Panc1 (cell line): ENCODE data around the gene CACNB3. TPM values are rescaled to one million over a fixed set of nuclear protein-coding genes. Genes with fewer than 3 reads are reported as not detected.

Source experiments
- ATAC-seq: fragments of 200-7000 bp; cut with Tn5 transposase; 2 replicates; pipeline ENCODE4 v1.9.1; 2020; ENCODE audit warnings: mild to moderate bottlenecking, moderate library complexity
- Bru-seq: library from RNA; stranded (reverse); fragments of 400-500 nt; gene quantifications from one replicate; lab custom pipeline; 2021; lab: Mats Ljungman, UMichigan
- BruChase-seq, 2 experiments: library from RNA; stranded (reverse); fragments of 400-500 nt; gene quantifications; one replicate each; lab custom pipeline; 2021; lab: Mats Ljungman, UMichigan
- BruUV-seq: library from RNA; stranded (reverse); fragments of 400-500 nt; replicated peaks from 2 replicates; lab custom pipeline; 2021; lab: Mats Ljungman, UMichigan
- CTCF ChIA-PET: fragments of 300-600 bp; sonication (Branson Sonifier 250); formaldehyde crosslinking; loops from one replicate; lab custom pipeline; 2022; ENCODE audit warnings: antibody characterized with exemption; lab: Charles Lee
- POLR2A ChIA-PET: fragments of 300-600 bp; sonication (Branson Sonifier 250); formaldehyde crosslinking; loops from one replicate; lab custom pipeline; 2022; ENCODE audit warnings: antibody characterized with exemption; lab: Charles Lee
- DNase-seq: peaks from one replicate; pipeline ENCODE4 v3.0.0-alpha.2; 2010; ENCODE audit warnings: low read depth, low spot score
- H3K27ac ChIP-seq: 2 replicates; pipeline ENCODE4 v1.5.1; 2011; ENCODE audit warnings: mild to moderate bottlenecking, low read length, inconsistent platforms
- H3K27me3 ChIP-seq: fragments of 200-500 bp; sonication (Bioruptor generic); 2 replicates; pipeline ENCODE4 v1.6.0; 2014; ENCODE audit warnings: low read length, inconsistent platforms; ENCODE audit not compliant: control insufficient read depth, insufficient read depth
- H3K36me3 ChIP-seq: fragments of 200-500 bp; sonication (Bioruptor generic); 2 replicates; pipeline ENCODE4 v1.5.1; 2014; ENCODE audit warnings: inconsistent platforms, mild to moderate bottlenecking, low read length, moderate library complexity; ENCODE audit not compliant: control insufficient read depth, insufficient read depth
- H3K4me1 ChIP-seq: 2 replicates; pipeline ENCODE4 v1.5.1; 2011; ENCODE audit warnings: inconsistent platforms, mild to moderate bottlenecking, low read length, moderate library complexity; ENCODE audit not compliant: control insufficient read depth, insufficient read depth
- H3K4me3 ChIP-seq, 2 experiments: 2 replicates each; pipeline ENCODE4 v1.5.1; 2011 to 2012; ENCODE audit warnings: low read depth in 2 of 2, low read length in 2 of 2, mild to moderate bottlenecking in 2 of 2, inconsistent platforms in 1 of 2, moderate library complexity in 1 of 2
- H3K9me3 ChIP-seq: fragments of 200-500 bp; sonication (Bioruptor generic); 2 replicates; pipeline ENCODE4 v1.5.1; 2014; ENCODE audit warnings: low read depth, mild to moderate bottlenecking, inconsistent platforms, low read length, moderate library complexity; ENCODE audit not compliant: control insufficient read depth, insufficient read depth
- CTCF ChIP-seq: fragments of 450-650 bp; IDR thresholded peaks from 2 replicates; pipeline ENCODE4 v1.5.1; 2017; ENCODE audit warnings: mild to moderate bottlenecking
- POLR2AphosphoS5 ChIP-seq: IDR thresholded peaks from 2 replicates; pipeline ENCODE4 v1.6.1; 2012; ENCODE audit warnings: mild to moderate bottlenecking, low read depth, low read length, moderate library complexity
- REST ChIP-seq, 2 experiments: IDR thresholded peaks; 2 replicates each; pipeline ENCODE4 v1.6.1; 2011 to 2012; ENCODE audit warnings: low read depth in 2 of 2, control low read depth in 1 of 2, low read length in 1 of 2, mild to moderate bottlenecking in 1 of 2, moderate library complexity in 1 of 2; ENCODE audit not compliant: insufficient read depth in 1 of 2
- SIN3A ChIP-seq: IDR thresholded peaks from 2 replicates; pipeline ENCODE4 v1.6.1; 2012; ENCODE audit warnings: low read depth, mild to moderate bottlenecking, low read length, moderate library complexity, borderline replicate concordance; ENCODE audit not compliant: insufficient read depth
- TCF7L2 ChIP-seq: IDR thresholded peaks from 2 replicates; pipeline ENCODE4 v1.6.1; 2011; ENCODE audit warnings: mild to moderate bottlenecking, low read depth, low read length, inconsistent platforms
- in situ Hi-C: cut with HindIII; loops from 2 replicates; pipeline ENCODE4 v1.10.0; 2016; ENCODE audit warnings: low sequenced_read_pairs, low pct_unique_long_range_greater_than_20kb
- intact Hi-C: fragments of 100-400 bp; cut with micrococcal nuclease; formaldehyde crosslinking; loops from one replicate; pipeline ENCODE4 v1.10.0; 2022; ENCODE audit not compliant: unreplicated experiment
- long read RNA-seq: library from polyadenylated mRNA; unstranded; transcript quantifications from one replicate; pipeline ENCODE4 v2.0.0, GENCODE V29; 2021; ENCODE audit not compliant: unreplicated experiment
- polyA plus RNA-seq: library from polyadenylated mRNA; unstranded; fragments of >200 nt; gene quantifications from one replicate; pipeline ENCODE4 v1.2.1, GENCODE V29; 2012; ENCODE audit warnings: missing spikeins; ENCODE audit not compliant: insufficient read length
- total RNA-seq: library from RNA; stranded (reverse); gene quantifications from one replicate; pipeline ENCODE4 v1.2.1, GENCODE V29; 2021; ENCODE audit not compliant: unreplicated experiment

Gene CACNB3
- total RNA-seq (40.5 TPM), Bru-seq, nascent RNA (percentile 49 among the genes with signal in this experiment), BruChase-seq, experiment 1, labeled RNA remaining after a 2-hour chase (percentile 54 among the genes with signal in this experiment), BruChase-seq, experiment 2, labeled RNA remaining after a 6-hour chase (percentile 61 among the genes with signal in this experiment)
- polyA plus RNA-seq: 58.5 TPM
- long read RNA-seq, partial matches to known transcripts: 19 of 22 reads
- long read RNA-seq, other reads (novel, unspliced or antisense): 2 of 22 reads

- no TSS peak for BruUV-seq
- DNase-seq (no peak), ATAC-seq (peak; percentile 52)
- ChIA-PET CTCF (no interaction called here), POLR2A (no interaction called here)
- Histone ChIP-seq H3K4me1 (peaks cover 27% of the 10 kb centered on the region), H3K36me3 (no peaks in the 10 kb centered on the region; the same call in 1 of the 2 replicates), H3K9me3 (no peaks in the 10 kb centered on the region), H3K27ac (peak within 1 kb of the TSS; percentile 51), H3K27me3 (no peaks in the 10 kb centered on the region), H3K4me3 (peak within 1 kb of the TSS; percentile 58 to 67)
- no peak for TF ChIP-seq TCF7L2
- no peak for TF ChIP-seq CTCF
- TF ChIP-seq REST (IDR thresholded peaks at IDR 0.05; ENCODE audit: insufficient read depth in 1 of 2, low read depth in 2 of 2, low read length in 1 of 2): no peak
- TF ChIP-seq SIN3A: 0 out of 2 replicates have a peak, but pooled peaks have one; percentile 34
- TF ChIP-seq POLR2AphosphoS5: no peak
- intact Hi-C loops (no loop called here), in situ Hi-C loops (no loop called here)
Observed at GRCh38 chr12:48817873-48818830, at the start of gene CACNB3. TSS of gene CACNB3 (plus strand) at chr12:48818496. CDS start at chr12:48818930, 434 bp downstream.

GRCh38 chr12:48768736-48769135 lies 49.6 kb upstream of the CACNB3 start:
- in situ Hi-C loops (no loop called here), intact Hi-C loops (no loop called here)
- POLR2A ChIA-PET: no interaction called here
- TF ChIP-seq POLR2AphosphoS5 (no peak), SIN3A (no peak), CTCF (no peak)
- Histone ChIP-seq H3K4me1 (no peaks in the 10 kb centered on the region), H3K36me3 (no peaks in the 10 kb centered on the region), H3K9me3 (no peaks in the 10 kb centered on the region), H3K4me3 (no peak overlapping the region), H3K27ac (no peak overlapping the region), H3K27me3 (no peaks in the 10 kb centered on the region)
- no TSS peak for BruUV-seq
- CTCF ChIA-PET: no interaction called here
- DNase-seq (no peak), ATAC-seq (no peak)
